Measurements from ENCODE around the gene FGF1.

The FGF1 gene

DNA sequence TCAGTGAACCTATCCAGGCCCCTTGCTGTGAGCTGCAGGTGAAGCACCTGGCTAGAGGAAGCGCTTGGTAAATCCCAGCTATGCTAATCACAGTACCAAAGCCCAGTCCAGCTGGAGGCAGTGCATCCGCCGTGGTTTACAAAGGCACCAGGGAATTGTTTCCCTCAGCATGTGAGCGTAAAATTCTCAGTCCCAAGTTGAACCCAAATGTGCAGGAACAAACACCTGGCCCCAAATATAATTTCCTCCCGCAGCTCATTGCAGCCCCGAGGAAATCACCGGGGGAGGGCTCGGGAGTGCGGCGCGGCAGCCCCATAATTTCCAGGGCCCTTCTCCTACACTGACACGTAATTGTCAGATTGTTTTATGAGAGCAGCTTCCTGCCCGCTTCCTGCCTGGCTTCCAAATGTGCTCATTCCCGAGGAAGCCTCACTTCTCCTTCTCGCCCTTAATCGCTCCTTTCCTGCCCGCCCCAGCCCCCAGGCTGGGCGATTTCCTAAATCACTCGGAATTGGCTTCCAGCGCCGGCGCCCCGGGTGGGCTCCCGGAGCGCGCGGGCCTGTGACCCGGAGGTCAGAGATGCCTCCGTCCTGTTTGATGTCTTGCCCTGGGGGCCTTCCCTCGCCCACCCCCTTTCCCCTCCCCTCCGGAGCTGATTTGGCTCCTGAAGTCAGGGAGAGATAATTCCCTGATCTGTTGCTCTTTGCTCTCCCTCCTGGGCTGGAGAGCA is 134.4 kb downstream of the FGF1 start:
- peak overlapping the region; percentile 16 for H3K9ac ChIP-seq (ENCODE audit: low read depth, low read length)

DNA sequence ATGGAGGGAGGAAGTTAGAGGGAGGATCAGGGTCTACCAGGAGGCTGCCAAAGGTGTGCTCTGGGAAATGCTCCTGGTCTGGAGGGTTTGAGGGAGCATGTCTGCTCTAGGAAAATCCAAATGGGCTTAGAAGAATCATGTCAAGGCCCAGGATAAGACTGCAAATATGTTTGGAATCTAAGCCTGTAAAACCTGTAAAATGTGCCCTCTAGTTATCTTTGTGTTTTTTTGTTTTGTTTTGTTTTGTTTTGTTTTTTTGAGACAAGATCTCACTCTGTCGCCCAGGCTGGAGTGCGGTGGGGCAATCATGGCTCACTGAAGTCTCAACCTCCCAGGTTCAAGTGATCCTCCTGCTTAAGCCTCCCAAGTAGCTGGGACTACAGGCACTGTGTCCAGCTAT is 135.4 kb downstream of the FGF1 start:
- no peaks in the 10 kb centered on the region for H3K27me3 ChIP-seq (ENCODE audit: control insufficient read depth, insufficient read depth, low read length)
- H3K36me3 ChIP-seq (ENCODE audit: control insufficient read depth, insufficient read depth, low read length), result no peaks in the 10 kb centered on the region
- H3K9me3 ChIP-seq (ENCODE audit: control insufficient read depth, insufficient read depth, low read length), result no peaks in the 10 kb centered on the region
- H3K9ac ChIP-seq (ENCODE audit: low read depth, low read length), result no peak overlapping the region
- peaks cover 11% of the 10 kb centered on the region for H3K4me1 ChIP-seq (ENCODE audit: control insufficient read depth, insufficient read depth, low read length)
- H3K4me3 ChIP-seq (ENCODE audit: low read depth, low read length), result no peak overlapping the region

More for the DNA sequence above, 134.4 kb downstream of the FGF1 start:
- H3K27me3 ChIP-seq (ENCODE audit: control insufficient read depth, insufficient read depth, low read length), result no peaks in the 10 kb centered on the region
- H3K36me3 ChIP-seq (ENCODE audit: control insufficient read depth, insufficient read depth, low read length), result no peaks in the 10 kb centered on the region
- H3K4me3 ChIP-seq (ENCODE audit: low read depth, low read length), result peak overlapping the region; percentile 53
- H3K4me1 ChIP-seq (ENCODE audit: control insufficient read depth, insufficient read depth, low read length), result peaks cover 11% of the 10 kb centered on the region
- no peaks in the 10 kb centered on the region for H3K9me3 ChIP-seq (ENCODE audit: control insufficient read depth, insufficient read depth, low read length)

DNA sequence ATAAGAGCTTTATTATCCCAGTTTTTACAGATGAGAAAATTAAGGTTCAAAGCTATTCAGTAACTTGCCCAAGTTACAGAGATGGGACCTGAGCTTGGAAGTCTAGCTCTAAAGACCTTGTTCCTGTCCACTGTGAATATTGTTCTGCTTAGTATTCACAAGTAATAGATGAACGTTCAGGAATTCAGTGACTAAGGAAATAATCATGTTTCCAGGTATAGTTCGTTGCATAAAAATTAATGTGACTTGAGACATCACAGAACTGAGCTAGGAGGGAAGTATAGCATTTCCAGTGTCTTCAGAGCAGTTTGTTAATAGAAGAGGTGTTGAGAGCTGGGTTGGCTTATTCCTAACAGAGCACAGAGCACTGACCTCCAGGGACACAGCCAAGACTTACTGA is 136.1 kb downstream of the FGF1 start:
- no peak overlapping the region for H3K4me3 ChIP-seq (ENCODE audit: low read depth, low read length)
- H3K4me1 ChIP-seq (ENCODE audit: control insufficient read depth, insufficient read depth, low read length), result peaks cover 11% of the 10 kb centered on the region
- H3K36me3 ChIP-seq (ENCODE audit: control insufficient read depth, insufficient read depth, low read length), result no peaks in the 10 kb centered on the region
- no peak overlapping the region for H3K9ac ChIP-seq (ENCODE audit: low read depth, low read length)
- H3K27me3 ChIP-seq (ENCODE audit: control insufficient read depth, insufficient read depth, low read length), result no peaks in the 10 kb centered on the region
- no peaks in the 10 kb centered on the region for H3K9me3 ChIP-seq (ENCODE audit: control insufficient read depth, insufficient read depth, low read length)

DNA sequence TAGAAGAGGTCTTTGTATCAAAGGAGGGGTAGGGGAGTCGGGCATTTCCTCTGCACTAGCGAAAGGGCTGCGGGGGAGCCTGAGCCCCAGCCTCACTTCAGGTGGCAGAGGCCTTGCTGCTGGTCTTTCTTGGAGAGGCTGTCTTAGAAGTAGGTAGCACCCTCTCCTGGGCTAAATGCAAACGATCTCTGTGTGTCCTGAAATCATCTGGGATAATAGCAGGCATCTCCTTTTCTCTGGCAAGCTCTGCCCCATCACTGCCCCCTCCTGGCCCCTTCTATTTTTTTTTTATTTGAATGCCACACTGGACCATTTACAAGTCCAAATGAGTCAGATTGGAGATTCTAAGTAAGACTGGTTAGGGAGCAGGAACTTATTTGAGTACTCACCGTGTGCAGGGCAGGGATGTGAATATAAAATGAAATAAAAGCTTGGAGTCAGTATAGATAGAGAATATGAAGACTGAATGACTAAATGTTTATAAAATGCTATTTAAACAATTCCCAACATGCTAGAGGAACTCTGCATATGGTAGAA is 137.1 kb downstream of the FGF1 start:
- Histone ChIP-seq H3K9me3 (ENCODE audit: control insufficient read depth, insufficient read depth, low read length) (no peaks in the 10 kb centered on the region), H3K36me3 (ENCODE audit: control insufficient read depth, insufficient read depth, low read length) (no peaks in the 10 kb centered on the region), H3K9ac (ENCODE audit: low read depth, low read length) (no peak overlapping the region), H3K4me1 (ENCODE audit: control insufficient read depth, insufficient read depth, low read length) (peaks cover 11% of the 10 kb centered on the region), H3K27me3 (ENCODE audit: control insufficient read depth, insufficient read depth, low read length) (no peaks in the 10 kb centered on the region), H3K4me3 (ENCODE audit: low read depth, low read length) (no peak overlapping the region)

DNA sequence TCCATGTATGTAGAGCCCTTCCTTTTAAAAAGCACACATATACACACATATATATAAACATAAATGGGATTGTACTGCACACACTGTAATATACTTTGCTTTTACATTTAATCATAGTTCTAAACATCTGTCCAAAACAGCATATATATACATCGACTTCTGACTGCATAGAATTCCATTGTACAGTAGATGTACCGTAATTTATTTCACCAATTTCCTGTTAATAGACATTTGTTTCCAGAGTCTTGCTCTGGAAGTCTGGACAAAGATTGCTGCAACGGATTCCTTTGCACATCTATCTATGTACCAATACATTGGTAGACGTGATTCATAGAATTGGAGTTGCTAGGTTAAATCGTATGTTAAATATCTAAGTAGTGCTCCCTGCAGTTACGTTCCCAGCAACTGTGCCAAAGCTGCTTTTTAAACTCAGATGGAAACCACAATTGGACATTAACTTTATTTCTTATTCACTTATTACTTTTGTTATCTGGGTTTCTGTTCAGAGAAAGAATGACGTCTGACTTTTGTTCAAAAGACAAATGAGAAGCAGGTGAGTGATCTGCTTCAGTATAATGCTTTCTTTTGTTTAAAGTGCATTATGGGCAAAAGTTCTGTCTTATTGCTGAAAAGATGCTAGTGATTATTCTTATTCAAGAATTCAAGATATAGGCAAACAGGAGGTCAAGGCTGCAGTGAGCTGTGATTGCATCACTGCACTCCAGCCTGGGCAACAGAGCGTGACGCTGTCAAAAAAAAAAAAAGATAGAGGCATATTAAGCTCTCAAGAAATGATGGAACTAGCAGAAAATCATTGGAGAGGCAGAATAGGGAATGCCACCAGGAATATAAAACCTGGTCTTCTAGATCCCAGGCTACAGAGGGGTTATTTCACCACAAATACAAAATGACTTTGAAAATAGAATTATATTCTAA is 138.2 kb downstream of the FGF1 start:
- Histone ChIP-seq H3K27me3 (ENCODE audit: control insufficient read depth, insufficient read depth, low read length) (no peaks in the 10 kb centered on the region), H3K4me3 (ENCODE audit: low read depth, low read length) (no peak overlapping the region), H3K9ac (ENCODE audit: low read depth, low read length) (no peak overlapping the region), H3K4me1 (ENCODE audit: control insufficient read depth, insufficient read depth, low read length) (peaks cover 11% of the 10 kb centered on the region), H3K9me3 (ENCODE audit: control insufficient read depth, insufficient read depth, low read length) (no peaks in the 10 kb centered on the region), H3K36me3 (ENCODE audit: control insufficient read depth, insufficient read depth, low read length) (no peaks in the 10 kb centered on the region)

DNA sequence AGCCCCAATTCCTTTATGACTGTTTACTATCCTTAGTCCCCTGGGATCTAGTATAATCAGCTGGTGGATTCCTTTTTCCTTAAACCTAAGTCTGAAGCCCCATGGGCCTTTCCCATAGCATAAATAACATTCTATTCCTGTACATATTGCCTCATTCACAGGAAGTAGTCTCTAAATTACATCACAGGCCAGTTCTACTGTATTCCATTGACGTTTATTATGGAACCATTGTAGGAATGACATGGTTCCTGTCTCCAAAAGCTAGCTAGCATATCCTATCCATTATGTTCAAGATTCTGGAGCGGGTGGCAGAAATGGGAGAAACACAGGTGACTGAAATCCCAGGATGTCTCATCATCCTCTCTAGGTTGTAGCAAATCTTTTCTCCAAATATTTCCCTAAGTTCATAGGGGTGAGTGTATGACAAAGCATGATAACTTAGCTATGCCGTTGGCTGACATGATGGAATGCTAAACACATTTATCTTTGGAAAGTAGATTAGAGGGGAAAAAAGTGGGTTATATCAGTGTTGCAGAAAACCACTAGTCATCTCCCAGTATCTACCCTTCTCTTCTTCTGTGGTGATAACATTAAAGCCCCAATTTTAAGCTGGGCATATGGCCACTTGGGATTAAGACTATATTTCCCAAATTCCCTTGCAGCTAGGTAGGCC is 140.1 kb downstream of the FGF1 start:
- peaks cover 3% of the 10 kb centered on the region for H3K4me1 ChIP-seq (ENCODE audit: control insufficient read depth, insufficient read depth, low read length)
- no peak overlapping the region for H3K9ac ChIP-seq (ENCODE audit: low read depth, low read length)

DNA sequence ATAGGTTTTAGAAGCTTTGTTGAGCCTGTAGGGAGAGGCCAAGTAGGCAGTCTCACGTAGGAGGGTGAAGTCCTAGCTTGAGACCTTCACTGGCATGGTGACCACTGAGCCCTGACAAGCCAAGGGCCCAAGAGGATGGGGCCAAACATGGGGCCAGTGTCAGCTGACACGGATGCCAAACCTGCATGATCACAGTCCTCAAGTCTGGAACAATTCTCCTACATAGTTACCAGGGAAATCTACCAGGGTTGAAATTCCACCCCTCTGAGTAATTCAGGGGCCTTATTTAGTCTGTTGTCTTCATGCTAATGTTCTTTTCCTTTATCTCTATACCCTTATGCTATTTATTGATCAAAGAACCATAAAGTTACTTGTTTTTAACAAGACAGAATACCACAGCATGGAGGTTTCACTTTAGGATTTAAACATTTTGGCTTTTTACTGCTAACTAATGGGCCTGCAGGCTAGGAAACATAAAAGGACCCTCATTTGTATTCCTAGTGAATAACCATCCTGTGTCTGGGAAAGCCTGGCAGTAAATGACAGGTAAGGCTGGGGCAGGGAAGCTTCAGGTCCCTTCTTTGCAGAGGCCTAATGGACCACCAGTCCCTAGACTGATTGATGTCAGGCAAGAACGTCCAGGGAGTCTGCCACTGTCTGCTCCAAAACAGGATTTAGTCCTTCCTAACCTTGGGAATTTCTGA is 140.8 kb downstream of the FGF1 start:
- Histone ChIP-seq H3K4me1 (ENCODE audit: control insufficient read depth, insufficient read depth, low read length) (no peaks in the 10 kb centered on the region), H3K9ac (ENCODE audit: low read depth, low read length) (no peak overlapping the region), H3K9me3 (ENCODE audit: control insufficient read depth, insufficient read depth, low read length) (no peaks in the 10 kb centered on the region), H3K27me3 (ENCODE audit: control insufficient read depth, insufficient read depth, low read length) (no peaks in the 10 kb centered on the region), H3K4me3 (ENCODE audit: low read depth, low read length) (no peak overlapping the region), H3K36me3 (ENCODE audit: control insufficient read depth, insufficient read depth, low read length) (no peaks in the 10 kb centered on the region)

More for the DNA sequence above, 140.1 kb downstream of the FGF1 start:
- Histone ChIP-seq H3K36me3 (ENCODE audit: control insufficient read depth, insufficient read depth, low read length) (no peaks in the 10 kb centered on the region), H3K4me3 (ENCODE audit: low read depth, low read length) (no peak overlapping the region), H3K27me3 (ENCODE audit: control insufficient read depth, insufficient read depth, low read length) (no peaks in the 10 kb centered on the region), H3K9me3 (ENCODE audit: control insufficient read depth, insufficient read depth, low read length) (no peaks in the 10 kb centered on the region)

DNA sequence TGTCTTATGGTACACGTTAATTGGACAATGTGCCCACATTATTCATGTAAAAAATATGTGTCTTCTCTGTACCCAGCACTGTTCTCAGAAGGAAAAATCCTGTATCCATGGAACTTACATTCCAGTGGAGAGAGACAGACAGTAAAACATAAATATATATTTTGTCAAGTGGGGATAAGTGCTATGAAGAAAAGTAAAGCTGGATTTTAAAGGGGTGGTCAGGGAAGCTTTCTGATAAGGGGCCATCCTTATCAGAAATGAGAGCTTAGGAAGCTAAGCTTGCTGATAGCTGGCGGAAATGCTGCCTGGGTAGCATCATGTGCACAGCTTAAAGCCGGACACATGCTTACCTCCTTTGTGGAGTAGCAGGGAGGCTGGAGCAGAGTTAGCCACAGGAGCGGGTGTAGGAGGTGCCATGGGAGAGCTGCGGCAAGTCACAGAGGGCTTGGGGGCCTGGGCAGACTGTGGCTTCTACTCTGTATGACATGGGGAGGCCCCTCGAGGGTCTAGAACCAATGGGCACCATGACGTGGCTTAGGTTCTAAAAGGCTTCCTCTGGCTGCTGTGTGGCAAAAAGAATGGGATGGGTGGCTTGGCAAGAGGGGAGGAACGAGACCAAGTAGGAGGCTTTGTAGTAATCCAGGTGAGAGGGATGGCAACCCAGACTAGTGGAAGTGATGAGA is 141.7 kb downstream of the FGF1 start:
- H3K27me3 ChIP-seq (ENCODE audit: control insufficient read depth, insufficient read depth, low read length), result no peaks in the 10 kb centered on the region
- H3K9me3 ChIP-seq (ENCODE audit: control insufficient read depth, insufficient read depth, low read length), result no peaks in the 10 kb centered on the region
- H3K36me3 ChIP-seq (ENCODE audit: control insufficient read depth, insufficient read depth, low read length), result no peaks in the 10 kb centered on the region
- no peaks in the 10 kb centered on the region for H3K4me1 ChIP-seq (ENCODE audit: control insufficient read depth, insufficient read depth, low read length)
- no peak overlapping the region for H3K4me3 ChIP-seq (ENCODE audit: low read depth, low read length)
- H3K9ac ChIP-seq (ENCODE audit: low read depth, low read length), result no peak overlapping the region

DNA sequence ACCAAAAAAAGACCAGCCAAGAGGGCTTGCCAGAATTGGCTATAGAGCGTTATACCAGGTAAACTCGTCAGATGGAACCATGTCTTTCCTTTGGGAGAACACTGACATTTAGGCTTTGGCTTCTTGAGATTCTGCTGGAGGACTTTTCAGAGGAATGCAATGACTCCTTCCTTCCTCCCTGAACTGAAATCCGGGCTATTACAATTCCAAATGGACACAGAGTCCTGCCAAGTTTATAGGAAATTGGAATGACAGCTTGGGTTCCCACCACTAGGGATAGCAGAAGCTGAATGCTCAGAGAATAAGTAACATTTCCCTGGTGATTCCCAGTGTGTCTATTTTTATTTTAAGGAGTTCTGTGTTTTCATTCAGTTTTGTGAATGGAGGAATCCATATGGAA is 143.0 kb downstream of the FGF1 start:
- H3K9me3 ChIP-seq (ENCODE audit: control insufficient read depth, insufficient read depth, low read length), result no peaks in the 10 kb centered on the region
- no peaks in the 10 kb centered on the region for H3K4me1 ChIP-seq (ENCODE audit: control insufficient read depth, insufficient read depth, low read length)
- H3K4me3 ChIP-seq (ENCODE audit: low read depth, low read length), result no peak overlapping the region
- H3K27me3 ChIP-seq (ENCODE audit: control insufficient read depth, insufficient read depth, low read length), result no peaks in the 10 kb centered on the region
- H3K36me3 ChIP-seq (ENCODE audit: control insufficient read depth, insufficient read depth, low read length), result no peaks in the 10 kb centered on the region
- H3K9ac ChIP-seq (ENCODE audit: low read depth, low read length), result no peak overlapping the region
